ENCODE measurements around the gene OR14I1.

GRCh38 chr1:248733566-248733965, 31.0 kb upstream of the OR14I1 start:
- no peak for TF ChIP-seq EZH2phosphoT487 (conservative IDR thresholded peaks at IDR 0.05; ENCODE audit: low read length)
- TF ChIP-seq, protein P1, sequence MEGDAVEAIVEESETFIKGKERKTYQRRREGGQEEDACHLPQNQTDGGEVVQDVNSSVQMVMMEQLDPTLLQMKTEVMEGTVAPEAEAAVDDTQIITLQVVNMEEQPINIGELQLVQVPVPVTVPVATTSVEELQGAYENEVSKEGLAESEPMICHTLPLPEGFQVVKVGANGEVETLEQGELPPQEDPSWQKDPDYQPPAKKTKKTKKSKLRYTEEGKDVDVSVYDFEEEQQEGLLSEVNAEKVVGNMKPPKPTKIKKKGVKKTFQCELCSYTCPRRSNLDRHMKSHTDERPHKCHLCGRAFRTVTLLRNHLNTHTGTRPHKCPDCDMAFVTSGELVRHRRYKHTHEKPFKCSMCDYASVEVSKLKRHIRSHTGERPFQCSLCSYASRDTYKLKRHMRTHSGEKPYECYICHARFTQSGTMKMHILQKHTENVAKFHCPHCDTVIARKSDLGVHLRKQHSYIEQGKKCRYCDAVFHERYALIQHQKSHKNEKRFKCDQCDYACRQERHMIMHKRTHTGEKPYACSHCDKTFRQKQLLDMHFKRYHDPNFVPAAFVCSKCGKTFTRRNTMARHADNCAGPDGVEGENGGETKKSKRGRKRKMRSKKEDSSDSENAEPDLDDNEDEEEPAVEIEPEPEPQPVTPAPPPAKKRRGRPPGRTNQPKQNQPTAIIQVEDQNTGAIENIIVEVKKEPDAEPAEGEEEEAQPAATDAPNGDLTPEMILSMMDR (IDR thresholded peaks at IDR 0.05; ENCODE audit: insufficient read depth, low read length, poor library complexity, severe bottlenecking), result no peak
